ENCODE measurements around the gene ABCA7. TPM values are rescaled to one million over a fixed set of nuclear protein-coding genes. Genes with fewer than 3 reads are reported as not detected.
A peak's percentile ranks its signal among the peaks of the same experiment; 100 is the strongest.

Gene ABCA7
- total and polyA plus RNA-seq, 2 of the 13 experiments (the other 11 are each of a cell fraction or from before 2014, with no cell fraction given) = 4.4 to 32.4 TPM

DNA sequence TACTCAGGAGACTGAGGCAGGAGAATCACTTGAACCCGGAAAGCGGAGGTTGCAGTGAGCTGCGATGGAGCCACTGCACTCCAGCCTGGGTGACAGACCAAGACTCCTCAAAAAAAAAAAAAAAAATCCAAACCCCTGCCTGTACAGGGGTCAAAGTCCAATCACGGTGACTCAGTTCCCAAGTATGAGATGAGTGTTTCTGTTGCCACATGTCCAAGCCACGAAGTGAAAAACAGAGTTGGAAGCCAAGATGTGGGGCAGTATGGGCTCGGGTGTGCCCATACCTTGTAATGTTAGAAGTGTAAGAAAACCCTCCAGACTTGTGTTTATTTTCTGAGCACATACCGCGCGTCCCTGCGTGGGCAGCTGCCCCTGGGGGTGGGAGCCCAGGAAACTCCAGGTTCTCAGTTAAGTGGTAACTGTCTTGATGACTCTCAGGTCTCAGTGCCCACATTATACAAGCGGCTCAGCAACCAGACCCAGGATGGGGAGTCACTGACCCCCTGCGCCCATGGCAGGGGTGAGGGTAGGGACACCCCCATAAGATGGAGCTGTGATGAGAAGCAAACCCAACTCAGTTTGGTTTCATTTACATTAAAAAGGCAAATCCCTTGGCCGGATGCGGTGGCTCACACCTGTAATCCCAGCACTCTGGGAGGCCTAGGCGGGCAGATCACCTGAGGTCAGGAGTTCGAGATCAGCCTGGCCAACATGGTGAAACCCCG, 62.7 kb downstream of the ABCA7 start (continued):
- TF ChIP-seq, protein P1, sequence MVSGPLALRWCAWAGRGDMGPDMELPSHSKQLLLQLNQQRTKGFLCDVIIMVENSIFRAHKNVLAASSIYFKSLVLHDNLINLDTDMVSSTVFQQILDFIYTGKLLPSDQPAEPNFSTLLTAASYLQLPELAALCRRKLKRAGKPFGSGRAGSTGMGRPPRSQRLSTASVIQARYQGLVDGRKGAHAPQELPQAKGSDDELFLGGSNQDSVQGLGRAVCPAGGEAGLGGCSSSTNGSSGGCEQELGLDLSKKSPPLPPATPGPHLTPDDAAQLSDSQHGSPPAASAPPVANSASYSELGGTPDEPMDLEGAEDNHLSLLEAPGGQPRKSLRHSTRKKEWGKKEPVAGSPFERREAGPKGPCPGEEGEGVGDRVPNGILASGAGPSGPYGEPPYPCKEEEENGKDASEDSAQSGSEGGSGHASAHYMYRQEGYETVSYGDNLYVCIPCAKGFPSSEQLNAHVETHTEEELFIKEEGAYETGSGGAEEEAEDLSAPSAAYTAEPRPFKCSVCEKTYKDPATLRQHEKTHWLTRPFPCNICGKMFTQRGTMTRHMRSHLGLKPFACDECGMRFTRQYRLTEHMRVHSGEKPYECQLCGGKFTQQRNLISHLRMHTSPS (CRISPR knock-in tag; IDR thresholded peaks at IDR 0.05; ENCODE audit: low read depth) = peak; percentile 42; the same call in 1 of the 2 replicates
- no peak for TF ChIP-seq KLF12 (CRISPR knock-in tag; IDR thresholded peaks at IDR 0.05; ENCODE audit: borderline replicate concordance)
- TF ChIP-seq THAP11 (CRISPR knock-in tag; IDR thresholded peaks at IDR 0.05) = peak; percentile 46
- TF ChIP-seq ZNF460 (CRISPR knock-in tag; IDR thresholded peaks at IDR 0.05; ENCODE audit: borderline replicate concordance) = peak; percentile 89
- TF ChIP-seq ZNF781 (CRISPR knock-in tag; IDR thresholded peaks at IDR 0.05; ENCODE audit: borderline replicate concordance, not compliant biosample characterization) = no peak
- no peak for TF ChIP-seq SOX13 (IDR thresholded peaks at IDR 0.05)
- peak in 1 of 2 experiments; percentile 35; a peak in 1 of 4 replicates for TF ChIP-seq SOX13 (CRISPR knock-in tag; conservative IDR thresholded peaks at IDR 0.05 in 1 of 2, IDR thresholded peaks at IDR 0.05 in 1 of 2)
- peak; percentile 32; the same call in 1 of the 2 replicates for TF ChIP-seq NFIC (IDR thresholded peaks at IDR 0.05; ENCODE audit: low read length)
- no peak for TF ChIP-seq GLI4 (CRISPR knock-in tag; IDR thresholded peaks at IDR 0.05; ENCODE audit: borderline replicate concordance)
- 0 out of 2 replicates have a peak, but pooled peaks have one; percentile 63 for TF ChIP-seq ZNF205 (CRISPR knock-in tag; IDR thresholded peaks at IDR 0.05)
- TF ChIP-seq JUND (CRISPR knock-in tag; IDR thresholded peaks at IDR 0.05) = peak; percentile 89
- no peak for TF ChIP-seq SMAD1 (CRISPR knock-in tag; IDR thresholded peaks at IDR 0.05; ENCODE audit: borderline replicate concordance, low read depth)
- TF ChIP-seq CEBPG (CRISPR knock-in tag; IDR thresholded peaks at IDR 0.05) = peak; percentile 67
- no peak for TF ChIP-seq ZNF317 (CRISPR knock-in tag; IDR thresholded peaks at IDR 0.05)
- TF ChIP-seq, protein P2, sequence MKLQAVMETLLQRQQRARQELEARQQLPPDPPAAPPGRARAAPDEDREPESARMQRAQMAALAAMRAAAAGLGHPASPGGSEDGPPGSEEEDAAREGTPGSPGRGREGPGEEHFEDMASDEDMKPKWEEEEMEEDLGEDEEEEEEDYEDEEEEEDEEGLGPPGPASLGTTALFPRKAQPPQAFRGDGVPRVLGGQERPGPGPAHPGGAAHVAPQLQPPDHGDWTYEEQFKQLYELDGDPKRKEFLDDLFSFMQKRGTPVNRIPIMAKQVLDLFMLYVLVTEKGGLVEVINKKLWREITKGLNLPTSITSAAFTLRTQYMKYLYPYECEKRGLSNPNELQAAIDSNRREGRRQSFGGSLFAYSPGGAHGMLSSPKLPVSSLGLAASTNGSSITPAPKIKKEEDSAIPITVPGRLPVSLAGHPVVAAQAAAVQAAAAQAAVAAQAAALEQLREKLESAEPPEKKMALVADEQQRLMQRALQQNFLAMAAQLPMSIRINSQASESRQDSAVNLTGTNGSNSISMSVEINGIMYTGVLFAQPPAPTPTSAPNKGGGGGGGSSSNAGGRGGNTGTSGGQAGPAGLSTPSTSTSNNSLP (IDR thresholded peaks at IDR 0.05; ENCODE audit: low read depth, low read length) = peak; percentile 39; the same call in 1 of the 2 replicates
- no peak for TF ChIP-seq ZNF550 (CRISPR knock-in tag; IDR thresholded peaks at IDR 0.05; ENCODE audit: borderline replicate concordance)
- peak; percentile 16; the same call in 1 of the 2 replicates for TF ChIP-seq GFI1 (CRISPR knock-in tag; IDR thresholded peaks at IDR 0.05; ENCODE audit: borderline replicate concordance)
- TF ChIP-seq NR2F1 (CRISPR knock-in tag; IDR thresholded peaks at IDR 0.05) = 0 out of 4 replicates have a peak, but pooled peaks of 1 of the 2 experiments have one; percentile 5
- TF ChIP-seq CHD4 (IDR thresholded peaks at IDR 0.05; ENCODE audit: borderline replicate concordance, low read length) = peak; percentile 80; the same call in 1 of the 2 replicates
- TF ChIP-seq, protein P3, sequence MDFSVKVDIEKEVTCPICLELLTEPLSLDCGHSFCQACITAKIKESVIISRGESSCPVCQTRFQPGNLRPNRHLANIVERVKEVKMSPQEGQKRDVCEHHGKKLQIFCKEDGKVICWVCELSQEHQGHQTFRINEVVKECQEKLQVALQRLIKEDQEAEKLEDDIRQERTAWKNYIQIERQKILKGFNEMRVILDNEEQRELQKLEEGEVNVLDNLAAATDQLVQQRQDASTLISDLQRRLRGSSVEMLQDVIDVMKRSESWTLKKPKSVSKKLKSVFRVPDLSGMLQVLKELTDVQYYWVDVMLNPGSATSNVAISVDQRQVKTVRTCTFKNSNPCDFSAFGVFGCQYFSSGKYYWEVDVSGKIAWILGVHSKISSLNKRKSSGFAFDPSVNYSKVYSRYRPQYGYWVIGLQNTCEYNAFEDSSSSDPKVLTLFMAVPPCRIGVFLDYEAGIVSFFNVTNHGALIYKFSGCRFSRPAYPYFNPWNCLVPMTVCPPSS (IDR thresholded peaks at IDR 0.05) = no peak
- 0 out of 4 replicates have a peak, but pooled peaks of 1 of the 2 experiments have one; percentile 25 for TF ChIP-seq KLF16 (CRISPR knock-in tag; IDR thresholded peaks at IDR 0.05)
- TF ChIP-seq MTA1 (CRISPR knock-in tag; IDR thresholded peaks at IDR 0.05; ENCODE audit: borderline replicate concordance) = no peak

Measured in HepG2 (cell line).